ENCODE data around the gene CD99L2. TPM values are rescaled to one million over a fixed set of nuclear protein-coding genes. Genes with fewer than 3 reads are reported as not detected.

The CD99L2 gene
- total RNA-seq, 2 donors from 2014 or later, result 61.0 to 62.6 TPM

DNA sequence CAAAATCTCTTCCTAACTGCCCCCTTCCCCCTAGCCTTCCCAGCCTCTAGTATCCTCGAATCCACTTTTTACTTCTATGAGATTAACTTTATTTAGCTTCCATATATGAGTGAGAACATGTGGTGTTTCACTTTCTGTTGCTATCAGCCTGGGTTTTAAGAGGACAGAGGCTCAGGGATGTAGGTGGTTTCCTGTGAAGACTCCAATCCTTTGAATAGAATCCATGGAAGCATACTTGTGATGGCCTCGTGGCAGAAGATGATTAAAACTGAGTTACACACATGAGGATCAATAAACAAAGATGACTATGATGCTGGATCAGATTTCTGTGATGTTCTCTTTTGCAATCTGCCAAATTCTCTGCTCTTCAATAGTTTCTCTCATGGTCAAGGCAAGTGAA is 29.8 kb downstream of the CD99L2 start:
- intact Hi-C loops (cut with DNase I), result no loop called here
- ATAC-seq (no peak), DNase-seq (no peak)

DNA sequence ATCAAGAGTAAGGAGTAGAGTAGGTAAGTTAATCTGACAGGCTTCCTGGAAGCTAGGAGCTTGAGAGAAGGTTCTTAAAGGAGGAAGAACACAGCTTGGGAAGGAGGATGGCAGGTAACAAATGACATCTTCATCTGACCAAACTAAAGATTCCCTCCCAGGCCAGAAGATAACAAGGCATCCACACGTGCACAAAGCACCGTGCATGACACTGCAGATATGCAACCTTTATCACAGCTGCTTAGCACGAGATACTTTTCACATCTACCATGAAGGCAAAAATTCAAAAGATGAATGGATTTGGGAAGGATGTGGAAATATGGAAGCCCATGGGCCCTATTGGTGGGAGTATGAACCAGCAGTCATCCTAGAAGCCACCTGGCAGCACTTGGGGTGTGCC is 34.3 kb downstream of the CD99L2 start:
- intact Hi-C loops (cut with DNase I), result no loop called here
- DNase-seq (no peak), ATAC-seq (no peak)

DNA sequence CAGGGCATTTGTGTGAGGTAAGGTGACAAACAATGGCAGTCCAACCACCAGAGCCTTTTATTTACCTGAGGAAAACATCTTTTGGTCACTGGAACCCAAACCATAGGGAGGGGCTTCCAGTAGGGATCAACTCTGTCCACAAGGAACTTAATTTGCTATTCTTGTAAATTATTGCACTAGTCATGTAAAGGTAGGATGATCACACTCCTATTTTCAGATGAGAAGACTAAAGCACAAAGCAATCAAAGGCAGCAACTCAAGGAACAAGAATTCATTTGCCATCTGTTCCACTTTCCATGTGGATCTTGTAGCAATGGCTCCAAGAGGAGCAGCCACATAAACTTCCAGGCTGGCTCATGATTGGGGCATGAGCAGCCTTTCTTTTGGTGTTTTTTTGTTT is 35.3 kb downstream of the CD99L2 start:
- DNase-seq (no peak), ATAC-seq (no peak)
- intact Hi-C loops (cut with DNase I), result no loop called here

DNA sequence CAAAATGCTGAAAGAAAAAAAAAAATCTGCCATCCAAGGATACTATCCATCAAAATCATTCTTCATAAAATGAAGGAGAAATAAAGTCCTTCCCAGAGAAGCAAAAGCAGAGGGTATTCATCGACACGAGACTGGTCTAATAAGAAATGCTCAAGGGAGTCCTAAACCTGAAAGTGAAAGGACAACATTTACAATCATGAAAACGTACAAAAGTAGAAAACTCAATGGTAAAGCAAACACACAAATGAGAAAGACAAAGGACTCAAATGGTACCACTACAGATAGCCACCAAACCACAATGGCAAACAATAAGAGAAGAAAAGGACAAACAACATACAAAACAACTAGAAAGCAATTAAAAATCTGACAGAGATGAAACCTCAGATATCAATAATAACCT is 41.0 kb downstream of the CD99L2 start:
- DNase-seq, result no peak
- ATAC-seq, result no peak
- intact Hi-C loops (cut with DNase I), result no loop called here

DNA sequence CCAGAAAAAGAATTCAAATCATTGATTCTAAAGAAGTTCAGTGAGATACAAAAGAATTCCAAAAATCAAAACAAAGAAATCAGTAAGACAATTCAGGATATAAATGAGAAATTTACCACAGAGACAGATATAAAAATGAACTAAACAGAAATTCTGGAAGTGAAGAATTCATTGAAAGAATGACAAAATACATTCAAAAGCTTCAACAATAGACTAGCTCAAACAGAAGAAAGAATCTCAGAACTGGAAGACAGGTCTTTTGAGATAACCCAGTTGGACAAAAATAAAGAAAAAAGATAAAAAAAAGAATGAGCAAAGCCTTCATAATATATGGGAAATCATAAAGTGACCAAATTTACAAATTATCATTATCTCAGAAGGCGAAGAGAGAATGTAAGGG is 41.7 kb downstream of the CD99L2 start:
- intact Hi-C loops (cut with DNase I), result no loop called here
- ATAC-seq (no peak), DNase-seq (no peak)

DNA sequence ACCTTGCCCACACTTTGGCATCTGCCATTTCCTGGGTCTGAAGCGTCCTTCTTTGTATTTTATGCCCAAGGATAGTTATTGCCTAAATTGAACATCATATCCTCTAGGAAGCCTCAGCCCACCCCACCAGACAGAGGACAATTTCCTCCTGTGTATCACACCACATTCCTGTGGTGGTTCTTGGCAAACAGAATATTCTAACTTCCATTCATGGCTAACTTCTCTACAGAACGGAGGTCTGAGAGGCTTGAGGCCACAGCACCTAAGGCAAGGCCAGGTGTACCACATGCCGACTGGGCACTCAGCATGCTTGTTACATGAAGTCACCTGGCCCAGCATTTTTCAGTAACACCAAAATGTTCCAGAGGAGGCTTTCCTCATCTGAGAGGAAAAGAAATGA is 42.4 kb downstream of the CD99L2 start:
- intact Hi-C loops (cut with DNase I), result no loop called here

DNA sequence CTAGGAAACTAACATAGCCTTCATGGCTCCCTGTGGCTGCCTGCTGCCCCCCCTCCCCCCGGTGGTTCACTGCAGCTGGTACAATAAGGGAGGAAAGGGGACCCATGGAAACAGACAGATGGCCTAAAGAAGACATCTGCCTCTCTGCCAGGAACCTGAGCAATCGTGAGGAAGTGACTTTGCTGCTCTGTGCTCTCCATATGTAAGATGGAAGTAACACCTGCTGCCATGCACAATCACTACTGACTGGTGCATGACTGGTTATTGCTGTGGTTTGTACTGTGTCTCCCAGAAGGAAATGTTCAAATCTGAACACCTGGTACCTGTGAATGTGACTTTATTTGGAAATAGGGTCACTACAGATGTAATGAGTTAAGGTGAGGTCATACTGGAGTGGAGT is 43.6 kb downstream of the CD99L2 start:
- no peak for ATAC-seq
- no peak for DNase-seq
- intact Hi-C loops (cut with DNase I), result no loop called here

More for the DNA sequence above, 42.4 kb downstream of the CD99L2 start:
- DNase-seq (no peak), ATAC-seq (no peak)

DNA sequence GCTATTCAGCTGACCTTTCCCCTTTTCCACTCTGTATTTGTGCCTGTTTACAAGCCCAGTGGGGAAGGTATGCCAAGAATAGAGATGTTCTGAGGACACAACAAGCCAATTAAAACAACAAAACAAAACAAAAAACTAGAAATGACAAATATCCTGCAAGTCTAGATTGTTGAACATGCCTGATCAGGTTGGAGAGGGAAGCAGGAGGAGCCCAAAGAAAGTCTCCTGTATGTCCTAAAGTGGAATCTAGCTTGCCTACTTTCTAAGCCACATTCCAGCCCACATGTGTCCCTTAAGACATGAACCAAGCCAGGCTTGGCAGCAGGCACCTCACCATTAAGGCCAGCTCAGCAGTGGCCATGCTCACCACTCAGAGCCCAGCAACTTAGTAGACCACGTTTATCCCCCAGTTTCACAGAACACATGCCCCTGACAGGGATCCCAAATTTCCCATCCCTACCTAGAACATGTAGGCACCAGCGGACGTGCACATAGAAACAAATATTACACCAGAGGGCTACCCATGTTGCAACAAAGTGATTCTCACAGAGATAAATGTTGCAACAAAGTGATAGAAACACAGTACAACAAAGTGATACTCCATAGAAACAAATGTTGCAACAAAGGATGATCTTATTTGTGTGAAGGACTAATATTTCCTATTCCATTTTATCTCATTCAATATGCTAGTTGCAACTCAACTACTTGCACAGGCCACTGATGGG is 48.3 kb downstream of the CD99L2 start:
- DNase-seq, result no peak
- intact Hi-C loops (cut with DNase I), result no loop called here
- no peak for ATAC-seq

DNA sequence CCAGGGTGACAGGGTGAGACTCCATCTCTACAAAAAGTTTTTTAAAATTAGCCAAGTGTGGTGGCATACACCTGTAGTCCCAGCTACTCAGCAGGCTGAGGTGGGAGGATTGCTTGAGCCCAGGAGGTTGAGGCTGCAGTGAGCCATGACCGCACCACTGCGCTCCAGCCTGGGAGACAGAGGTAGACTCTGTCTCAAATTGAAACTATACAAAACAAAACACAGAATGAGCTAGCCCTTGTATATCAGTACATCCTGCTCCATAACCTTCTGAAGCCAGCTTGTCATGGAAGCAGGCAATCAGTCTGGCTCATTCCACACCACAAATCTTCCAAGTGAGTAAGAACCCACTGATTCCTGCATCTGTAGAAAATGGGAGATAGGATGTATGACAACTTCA is 49.0 kb downstream of the CD99L2 start:
- intact Hi-C loops (cut with DNase I), result no loop called here
- no peak for ATAC-seq
- no peak for DNase-seq

DNA sequence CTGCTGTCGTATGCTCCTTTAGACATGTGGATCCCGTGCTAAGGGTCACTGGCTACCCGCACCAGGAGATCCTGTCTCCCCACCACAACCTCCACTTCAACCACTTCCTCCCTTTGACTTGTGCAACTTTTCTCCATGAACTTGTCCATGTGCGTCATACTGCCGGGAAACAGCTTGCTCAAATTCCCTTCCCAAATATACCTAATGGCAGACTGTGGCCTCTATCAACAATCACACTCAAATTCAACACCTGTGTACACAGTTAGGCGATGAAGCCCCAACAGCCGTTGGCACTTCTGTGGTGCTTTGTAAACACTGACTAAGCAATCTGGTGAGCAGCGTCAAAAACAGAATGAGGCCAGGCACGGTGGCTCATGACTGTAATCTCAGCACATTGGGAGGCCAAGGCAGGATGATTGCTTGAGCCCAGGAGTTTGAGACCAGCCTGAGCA is 49.5 kb downstream of the CD99L2 start:
- intact Hi-C loops (cut with DNase I), result no loop called here
- DNase-seq, result no peak
- no peak for ATAC-seq

DNA sequence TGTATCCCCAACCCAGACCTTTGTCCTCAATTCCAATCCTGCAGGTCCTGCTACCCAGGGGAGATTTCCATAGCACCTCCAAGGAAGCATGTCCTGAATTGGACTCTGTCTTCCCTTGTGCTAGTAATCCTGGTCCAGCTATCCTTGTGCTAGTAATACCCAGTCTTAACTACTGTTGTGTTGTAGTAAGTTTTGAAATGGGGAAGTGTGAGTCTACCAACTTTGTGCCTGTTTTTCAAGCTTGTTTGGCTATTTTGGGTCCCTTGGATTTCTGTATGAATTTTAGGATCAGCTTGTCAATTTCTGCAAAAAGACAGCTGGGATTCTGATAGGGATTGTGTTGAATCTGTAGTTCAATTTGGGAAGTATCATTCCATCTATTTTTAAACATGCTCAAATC is 51.4 kb downstream of the CD99L2 start:
- intact Hi-C loops (cut with DNase I), result no loop called here
- ATAC-seq (no peak), DNase-seq (no peak)

DNA sequence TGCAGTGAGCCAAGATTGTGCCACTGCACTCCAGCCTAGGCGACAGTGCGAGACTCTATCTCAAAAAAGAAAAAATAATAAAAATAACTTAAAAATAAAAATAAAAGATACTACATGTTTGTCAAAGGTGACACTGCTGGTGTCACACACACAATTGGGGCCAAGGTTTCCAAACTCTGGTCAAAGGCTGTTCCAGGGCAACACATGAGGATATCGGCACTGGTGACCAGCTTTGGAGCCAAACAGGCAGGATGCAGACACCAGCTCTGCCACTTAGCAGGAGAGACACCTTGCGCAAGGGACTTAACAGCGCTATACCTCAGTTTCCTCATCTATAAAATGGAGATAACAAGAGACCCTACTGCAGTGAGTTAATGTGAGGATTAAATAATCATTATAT is 52.3 kb downstream of the CD99L2 start:
- ATAC-seq, result no peak
- intact Hi-C loops (cut with DNase I), result no loop called here

DNA sequence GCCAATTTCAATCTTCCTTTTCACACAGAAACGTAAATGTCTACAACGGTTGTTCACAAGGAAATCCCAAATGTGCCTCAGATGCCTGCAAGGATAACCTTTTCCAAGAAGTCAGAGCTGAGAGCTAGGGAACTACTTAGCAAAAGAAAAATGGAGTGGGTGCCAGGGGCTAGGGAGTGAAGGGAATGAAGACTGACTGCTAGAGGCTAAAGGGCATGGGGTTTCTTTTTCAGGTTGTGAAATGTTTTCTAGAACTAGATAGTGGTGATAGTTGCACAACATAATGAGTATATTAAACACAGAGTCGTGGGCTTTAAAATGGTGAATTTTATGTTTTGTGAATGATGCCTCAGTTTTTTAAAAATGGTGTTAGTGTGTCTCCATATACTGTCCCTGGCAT is 53.4 kb downstream of the CD99L2 start:
- ATAC-seq (peak; percentile 35 to 50), DNase-seq (no peak)
- intact Hi-C loops (cut with DNase I), result no loop called here

More for the DNA sequence above, 52.3 kb downstream of the CD99L2 start:
- DNase-seq, result no peak

DNA sequence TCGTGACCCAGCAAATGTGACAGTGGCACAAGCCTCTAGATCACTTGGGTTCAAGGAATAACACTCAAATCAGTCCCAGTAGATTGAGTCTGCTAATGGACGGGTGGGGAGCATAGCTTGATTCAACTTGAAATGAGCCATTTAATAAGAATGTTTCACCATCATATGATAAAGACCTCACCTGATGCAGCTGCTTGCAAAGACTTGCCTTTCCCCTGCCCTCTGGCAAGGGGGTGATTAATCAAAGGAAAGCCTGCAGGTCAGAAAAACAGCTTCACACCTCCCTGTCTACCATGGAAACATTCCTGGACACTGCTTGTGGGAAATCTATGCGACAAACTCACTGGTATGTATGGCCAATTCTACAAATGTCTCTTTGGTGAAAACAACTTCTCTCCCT is 54.5 kb downstream of the CD99L2 start:
- intact Hi-C loops (cut with DNase I), result no loop called here

DNA sequence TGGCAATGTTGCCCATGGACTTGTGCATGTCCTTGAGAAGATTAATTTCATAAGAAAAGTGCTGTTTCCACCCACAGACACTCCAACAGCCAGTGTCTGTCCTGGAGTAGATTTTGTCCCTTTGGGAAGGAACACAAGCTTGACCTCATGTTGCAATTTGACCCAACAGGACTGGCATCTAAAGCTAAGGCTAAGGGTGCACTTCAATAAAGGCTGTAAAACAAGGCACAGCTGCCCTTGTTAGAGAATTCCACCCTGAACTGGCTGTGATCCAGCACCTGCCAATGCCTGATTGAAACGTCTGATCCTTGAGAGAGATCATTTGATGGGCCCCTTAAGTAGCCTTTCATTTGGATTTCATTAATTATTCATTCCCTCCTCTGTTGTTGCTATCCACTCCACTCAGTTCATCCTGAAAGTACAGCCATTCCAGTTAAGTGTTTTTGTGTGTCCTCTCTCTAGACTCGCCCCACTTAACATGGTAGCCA is 56.2 kb downstream of the CD99L2 start:
- DNase-seq (no peak), ATAC-seq (peak in 1 of 2 donors; percentile 30)
- intact Hi-C loops (cut with DNase I), result no loop called here

More for the DNA sequence above, 54.5 kb downstream of the CD99L2 start:
- DNase-seq (no peak), ATAC-seq (peak in 1 of 2 donors; percentile 37)

DNA sequence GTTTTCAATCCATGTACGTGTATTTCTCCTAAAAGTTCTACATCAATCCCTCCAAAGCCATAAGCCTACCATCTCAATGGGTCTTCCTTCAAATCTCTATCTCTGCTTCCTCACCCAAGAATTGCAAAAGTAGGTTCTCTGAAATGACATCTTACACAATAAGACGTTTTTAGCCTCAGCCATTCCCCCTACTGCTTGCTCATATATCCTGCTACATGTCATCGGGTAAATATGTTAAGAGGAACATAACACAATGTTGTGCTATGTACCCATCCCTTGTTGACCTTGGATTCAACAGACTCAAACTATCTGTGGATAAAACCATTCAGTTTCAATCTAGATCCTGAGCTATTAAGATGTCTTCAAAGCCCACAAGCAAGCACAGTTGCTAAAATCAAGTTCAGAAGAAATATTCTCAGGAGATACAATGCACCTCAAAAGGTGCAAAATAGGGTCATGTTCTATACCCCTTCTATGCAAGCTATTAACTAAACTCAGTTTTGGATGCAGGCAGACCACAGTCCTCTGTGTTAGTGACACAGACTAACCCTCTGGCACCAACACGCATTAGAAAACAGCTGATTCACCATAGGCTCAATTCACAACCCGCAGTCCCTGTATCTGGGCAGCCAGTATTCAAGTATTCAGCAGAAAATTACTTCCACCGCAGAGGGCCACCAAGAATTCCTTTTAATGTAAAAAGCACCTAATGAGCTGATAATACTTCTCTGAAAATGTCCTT is 56.8 kb downstream of the CD99L2 start:
- intact Hi-C loops (cut with DNase I), result no loop called here
- no peak for ATAC-seq
- DNase-seq, result no peak

DNA sequence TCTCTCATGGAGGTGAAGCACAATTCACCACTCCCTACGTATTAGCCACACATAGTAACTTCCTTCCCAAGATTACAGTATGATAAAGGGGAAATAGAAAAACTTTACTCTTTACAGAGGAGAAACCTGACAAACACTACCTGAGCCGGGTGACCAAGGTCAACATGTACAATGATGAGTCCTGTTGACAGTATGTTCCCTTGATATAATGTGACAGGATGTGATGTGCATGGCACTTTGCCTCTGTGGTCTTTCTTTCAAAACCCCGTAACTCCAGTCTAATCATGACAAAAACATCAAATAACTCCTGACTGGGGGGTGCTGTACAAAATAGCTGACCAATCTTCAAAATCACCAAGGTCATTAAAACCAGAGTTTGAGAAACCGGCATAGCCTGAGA is 60.6 kb downstream of the CD99L2 start:
- ATAC-seq (no peak), DNase-seq (no peak)
- intact Hi-C loops (cut with DNase I), result no loop called here

DNA sequence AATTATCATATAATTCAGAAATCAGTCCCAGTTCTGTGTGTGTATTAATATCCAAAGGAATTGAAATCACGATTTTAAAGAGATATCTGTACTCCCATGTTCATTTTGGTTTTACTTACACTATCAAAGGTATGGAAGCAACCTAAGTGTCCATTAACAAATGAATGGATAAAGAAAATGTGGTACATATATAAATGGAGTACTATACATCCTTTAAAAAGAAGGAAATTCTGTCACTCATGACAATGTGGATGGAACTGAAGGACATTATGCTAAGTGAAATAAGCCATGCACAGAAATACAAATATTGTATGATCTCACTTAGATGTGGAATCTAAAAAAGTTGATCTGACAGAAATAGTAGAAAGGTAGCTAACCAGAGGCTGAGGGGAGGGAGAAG is 63.8 kb downstream of the CD99L2 start:
- intact Hi-C loops (cut with DNase I), result no loop called here
- DNase-seq (no peak), ATAC-seq (no peak)

DNA sequence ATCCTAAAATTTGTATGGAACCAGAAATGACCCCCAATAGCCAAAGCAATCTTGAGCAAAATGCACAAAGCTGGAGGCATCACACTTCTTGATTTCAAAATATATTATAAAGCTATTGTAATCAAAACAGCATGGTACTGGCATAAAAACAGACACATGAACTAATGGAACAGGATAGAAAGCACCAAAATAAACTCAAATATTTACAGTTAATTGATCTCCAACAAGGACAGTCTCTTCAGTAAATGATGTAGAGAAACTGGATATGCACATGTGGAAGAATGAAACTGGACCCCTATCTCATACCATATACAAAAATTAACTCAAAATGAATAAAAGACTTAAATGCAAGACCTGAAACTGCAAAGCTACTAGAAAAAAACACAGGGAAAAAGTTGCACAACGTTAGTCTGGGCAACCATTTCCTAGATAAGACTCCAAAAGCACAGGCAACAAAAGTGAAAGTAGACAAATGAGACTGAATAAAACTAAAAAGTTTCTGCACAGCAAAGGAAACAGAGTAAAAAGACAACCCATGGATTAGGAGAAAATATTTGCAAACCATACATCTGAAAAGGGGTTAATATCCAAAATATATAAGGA is 64.9 kb downstream of the CD99L2 start:
- intact Hi-C loops (cut with DNase I), result no loop called here
- DNase-seq (no peak), ATAC-seq (no peak)

DNA sequence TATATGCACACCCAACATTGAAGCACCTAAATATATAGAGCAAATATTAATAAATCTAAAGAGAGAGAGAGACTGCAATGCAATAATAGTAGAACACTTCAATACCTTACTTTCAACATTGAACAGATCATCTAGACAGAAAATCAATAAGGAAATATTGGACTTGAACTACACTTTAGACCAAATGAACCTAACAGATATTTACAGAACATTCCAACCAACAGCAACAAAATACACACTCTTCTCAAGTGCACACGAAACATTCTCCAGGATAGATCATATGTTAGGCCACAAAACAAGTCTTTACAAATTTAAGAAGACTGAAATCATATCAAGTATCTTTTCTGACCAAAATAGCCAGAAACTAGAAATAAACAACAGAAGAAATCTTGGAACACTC is 66.6 kb downstream of the CD99L2 start:
- no peak for ATAC-seq
- DNase-seq, result no peak
- intact Hi-C loops (cut with DNase I), result no loop called here
